Mammary epithelial cell (primary cell): ENCODE measurements around the gene OTX1.

Experiments
- EZH2 ChIP-seq: IDR thresholded peaks from 2 replicates; pipeline ENCODE4 v1.6.1; 2012; ENCODE audit warnings: low read length, inconsistent platforms, borderline replicate concordance
- TF ChIP-seq, protein P1 (sequence below), 2 donors: IDR thresholded peaks in 1 of 2; conservative IDR thresholded peaks in 1 of 2; 2 replicates each; pipeline ENCODE4 v1.5.1; 2011 to 2012; ENCODE audit warnings: inconsistent platforms in 2 of 2, low read length in 2 of 2, mild to moderate bottlenecking in 2 of 2, control low read depth in 1 of 2, low read depth in 1 of 2; ENCODE audit not compliant: insufficient read depth in 1 of 2; ENCODE audit errors: extremely low read depth in 1 of 2

DNA sequence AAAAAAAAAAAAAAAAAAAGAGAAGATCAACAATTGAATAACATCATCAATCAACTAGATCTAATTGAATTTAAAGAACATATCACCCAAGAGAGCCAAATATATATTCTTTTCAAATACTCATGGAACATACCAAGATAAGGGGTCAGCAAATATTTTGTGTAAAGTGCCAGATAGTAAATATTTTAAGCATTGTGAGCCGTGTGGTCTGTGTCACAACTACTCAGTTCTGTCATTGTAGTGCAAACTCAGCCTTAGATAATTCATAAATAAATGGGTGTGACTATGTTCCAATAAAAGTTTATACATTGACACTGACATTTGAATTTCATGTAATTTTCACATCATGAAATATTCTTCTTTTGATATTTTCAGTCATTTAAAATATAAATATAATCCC lies 45.9 kb downstream of the OTX1 start:
- TF ChIP-seq, protein P1, sequence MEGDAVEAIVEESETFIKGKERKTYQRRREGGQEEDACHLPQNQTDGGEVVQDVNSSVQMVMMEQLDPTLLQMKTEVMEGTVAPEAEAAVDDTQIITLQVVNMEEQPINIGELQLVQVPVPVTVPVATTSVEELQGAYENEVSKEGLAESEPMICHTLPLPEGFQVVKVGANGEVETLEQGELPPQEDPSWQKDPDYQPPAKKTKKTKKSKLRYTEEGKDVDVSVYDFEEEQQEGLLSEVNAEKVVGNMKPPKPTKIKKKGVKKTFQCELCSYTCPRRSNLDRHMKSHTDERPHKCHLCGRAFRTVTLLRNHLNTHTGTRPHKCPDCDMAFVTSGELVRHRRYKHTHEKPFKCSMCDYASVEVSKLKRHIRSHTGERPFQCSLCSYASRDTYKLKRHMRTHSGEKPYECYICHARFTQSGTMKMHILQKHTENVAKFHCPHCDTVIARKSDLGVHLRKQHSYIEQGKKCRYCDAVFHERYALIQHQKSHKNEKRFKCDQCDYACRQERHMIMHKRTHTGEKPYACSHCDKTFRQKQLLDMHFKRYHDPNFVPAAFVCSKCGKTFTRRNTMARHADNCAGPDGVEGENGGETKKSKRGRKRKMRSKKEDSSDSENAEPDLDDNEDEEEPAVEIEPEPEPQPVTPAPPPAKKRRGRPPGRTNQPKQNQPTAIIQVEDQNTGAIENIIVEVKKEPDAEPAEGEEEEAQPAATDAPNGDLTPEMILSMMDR (conservative IDR thresholded peaks at IDR 0.05 in 1 of 2, IDR thresholded peaks at IDR 0.05 in 1 of 2; ENCODE audit: extremely low read depth in 1 of 2, insufficient read depth in 1 of 2, low read depth in 1 of 2, low read length in 2 of 2): no peak
- no peak for TF ChIP-seq EZH2
